Umbilical cord (tissue), 2 donors: Measurements from ENCODE around the gene ATP6V0A4. TPM values are rescaled to one million over a fixed set of nuclear protein-coding genes. Genes with fewer than 3 reads are reported as not detected.
"Not testable (repeated sequence)": the region's sequence is repeated elsewhere in the genome, so short reads cannot be mapped to it uniquely, and the experiment has no call there.

Experiments used
- DNase-seq: peaks from one replicate; pipeline ENCODE4 v3.0.0-alpha.2; 2015; ENCODE audit warnings: low spot score
- total RNA-seq: library from RNA; depleted of rRNA; stranded (reverse); fragments of >200 nt; gene quantifications from one replicate; pipeline ENCODE4 v1.2.3, GENCODE V29; 2014; ENCODE audit warnings: low replicate concordance; ENCODE audit not compliant: insufficient read depth

ATP6V0A4 gene
- total RNA-seq, 1 donor from 2014 or later, result 7.7 TPM

GRCh38 chr7:138804618-138805017, 6.6 kb upstream of the ATP6V0A4 start:
- DNase-seq, result no peak

GRCh38 chr7:138802706-138803105, 4.7 kb upstream of the ATP6V0A4 start:
- no peak for DNase-seq

DNA sequence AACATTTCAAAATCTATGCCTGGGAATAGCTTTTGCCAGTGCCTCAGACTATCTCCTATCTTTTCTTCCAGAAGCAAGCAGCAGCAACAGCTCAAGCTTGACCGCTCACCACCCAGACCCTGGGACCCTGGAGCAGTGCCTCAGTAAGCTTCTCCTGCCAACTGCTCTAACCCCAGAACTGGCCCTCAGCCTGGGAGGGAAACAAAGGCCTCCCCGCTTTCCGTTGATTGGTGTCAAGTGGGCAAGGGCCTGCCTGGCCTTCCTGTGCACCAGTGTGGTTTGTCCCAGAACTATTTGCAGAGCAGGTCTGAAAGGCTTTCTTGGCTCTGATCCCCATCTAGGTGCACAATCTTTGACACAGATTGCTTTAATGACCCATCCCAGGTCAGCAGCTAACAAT, 3.3 kb upstream of the ATP6V0A4 start:
- DNase-seq, result no peak

- no peak for DNase-seq
Measured at GRCh38 chr7:138799336-138800000, 1.5 kb upstream of the ATP6V0A4 start.

GRCh38 chr7:138798836-138799235, 840 bp upstream of the ATP6V0A4 start:
- DNase-seq, result no peak

DNA sequence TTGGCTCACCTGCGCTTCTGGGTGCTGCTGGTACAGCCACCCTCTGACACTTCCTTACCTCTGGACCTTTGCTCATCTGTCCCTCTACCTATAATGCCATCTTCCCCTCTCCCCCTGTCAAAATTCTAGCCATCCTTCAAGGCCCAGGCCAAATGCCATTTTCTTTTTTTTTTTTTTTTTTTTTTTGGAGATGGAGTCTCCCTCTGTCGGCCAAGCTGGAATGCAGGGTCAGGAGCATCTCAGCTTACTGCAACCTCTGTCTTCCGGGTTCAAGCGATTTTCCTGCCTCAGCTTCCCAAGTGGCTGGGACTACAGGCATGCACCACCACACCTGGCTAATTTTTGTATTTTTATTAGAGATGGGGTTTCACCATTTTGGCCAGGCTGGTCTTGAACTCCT, 950 bp downstream of the ATP6V0A4 start:
- not testable (repeated sequence) for DNase-seq

- DNase-seq, result no peak
Measured at GRCh38 chr7:138796038-138796615, 1.9 kb downstream of the ATP6V0A4 start.

- DNase-seq, result peak; percentile 17
Measured at GRCh38 chr7:138785587-138786437, 12.2 kb downstream of the ATP6V0A4 start.

DNA sequence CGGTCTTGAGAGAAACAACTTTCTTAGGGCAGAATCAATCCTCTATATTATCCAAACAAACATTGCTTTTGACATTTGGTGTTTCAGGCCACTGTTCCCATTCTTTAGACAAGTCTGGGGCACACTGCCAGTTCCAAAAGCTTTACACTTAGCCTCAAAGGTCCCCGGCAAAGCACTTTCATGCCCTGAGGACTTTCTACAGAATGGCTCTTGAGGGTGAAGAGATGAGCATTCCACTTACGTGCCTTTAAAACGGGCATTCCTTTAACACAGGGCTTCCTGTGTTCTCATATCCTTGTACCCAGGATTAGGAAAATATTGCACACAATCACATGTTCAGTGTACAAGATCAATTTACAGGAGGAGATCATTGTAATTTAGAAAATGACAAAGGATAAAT, 13.3 kb downstream of the ATP6V0A4 start:
- no peak for DNase-seq

GRCh38 chr7:138781004-138781403, 17.0 kb downstream of the ATP6V0A4 start:
- DNase-seq, result no peak

GRCh38 chr7:138776166-138776833, 21.7 kb downstream of the ATP6V0A4 start:
- DNase-seq, result no peak

- DNase-seq, result no peak
Measured at GRCh38 chr7:138773817-138774216, 24.2 kb downstream of the ATP6V0A4 start.

- no peak for DNase-seq
Measured at GRCh38 chr7:138773176-138773575, 24.8 kb downstream of the ATP6V0A4 start.

GRCh38 chr7:138770904-138771303, 27.1 kb downstream of the ATP6V0A4 start:
- DNase-seq, result no peak

DNA sequence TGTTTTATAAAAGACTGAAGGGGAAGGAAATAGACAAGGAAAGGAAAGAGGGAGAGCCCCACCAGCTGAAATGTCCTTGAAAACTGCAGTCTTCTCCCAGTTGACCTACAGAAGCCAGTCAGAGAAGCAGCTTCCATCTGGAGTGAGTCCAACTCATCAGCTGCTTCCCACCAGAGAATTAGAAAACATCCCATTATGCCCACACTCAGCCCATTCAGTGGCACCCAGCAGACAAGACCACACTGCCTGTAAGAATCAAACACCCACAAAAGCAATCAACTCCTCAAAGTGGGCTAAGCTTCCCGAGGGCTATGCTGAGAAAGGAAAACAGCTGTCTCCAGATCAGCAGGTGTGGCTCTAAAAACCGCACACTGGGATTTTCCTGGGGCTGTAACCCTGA, 29.8 kb downstream of the ATP6V0A4 start:
- DNase-seq, result no peak

DNA sequence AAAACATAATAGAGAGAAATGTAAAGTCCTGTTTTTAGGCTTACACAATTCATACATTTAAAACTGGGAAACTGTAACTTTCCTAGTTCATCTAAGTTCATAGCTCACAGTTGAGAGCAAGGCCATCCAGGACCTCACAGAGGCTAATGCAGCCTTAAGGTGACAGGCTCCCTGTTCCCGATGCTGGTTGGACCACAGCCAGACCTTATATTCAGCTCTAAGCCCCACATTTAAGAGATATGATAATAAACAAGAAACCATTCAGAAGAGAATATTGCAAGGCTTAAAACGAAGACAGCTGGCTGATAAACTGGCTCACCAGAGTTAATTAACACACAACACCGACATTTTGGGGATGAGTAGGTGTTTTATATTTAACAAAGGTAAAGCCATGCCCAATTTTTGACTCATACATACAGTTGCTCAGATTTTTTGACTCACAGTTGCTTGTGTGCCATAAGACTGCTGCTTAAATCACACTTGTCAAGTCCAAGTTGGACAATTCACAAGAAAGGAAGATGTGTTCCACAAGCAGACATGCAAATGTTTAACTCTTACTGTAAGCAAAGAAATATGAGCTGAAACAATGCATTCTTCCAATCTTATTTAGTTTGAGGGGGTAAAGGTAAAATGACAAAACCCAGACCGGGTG, 41.3 kb downstream of the ATP6V0A4 start:
- no peak for DNase-seq

GRCh38 chr7:138755842-138756590, 42.0 kb downstream of the ATP6V0A4 start:
- DNase-seq, result no peak

DNA sequence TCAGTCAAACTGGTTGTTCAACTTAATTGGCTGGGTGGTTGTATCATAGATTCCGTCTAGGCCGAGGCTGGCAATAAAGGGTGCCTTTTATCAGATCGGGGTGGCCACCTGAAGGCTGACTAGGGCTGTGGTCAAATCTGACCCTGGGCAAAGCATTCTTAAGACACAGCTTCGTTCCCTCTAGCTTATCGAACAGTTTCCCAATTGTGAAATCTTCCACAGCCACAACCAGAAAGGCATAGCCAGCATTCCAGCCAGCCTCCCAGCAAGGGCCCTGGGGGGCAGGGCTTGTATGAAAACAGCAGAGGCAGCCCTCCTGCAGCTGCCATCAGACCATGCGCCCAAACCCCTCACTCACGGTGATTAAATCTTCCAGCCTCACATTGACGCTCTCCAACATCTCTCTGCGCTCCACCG, 42.7 kb downstream of the ATP6V0A4 start:
- DNase-seq, result no peak

DNA sequence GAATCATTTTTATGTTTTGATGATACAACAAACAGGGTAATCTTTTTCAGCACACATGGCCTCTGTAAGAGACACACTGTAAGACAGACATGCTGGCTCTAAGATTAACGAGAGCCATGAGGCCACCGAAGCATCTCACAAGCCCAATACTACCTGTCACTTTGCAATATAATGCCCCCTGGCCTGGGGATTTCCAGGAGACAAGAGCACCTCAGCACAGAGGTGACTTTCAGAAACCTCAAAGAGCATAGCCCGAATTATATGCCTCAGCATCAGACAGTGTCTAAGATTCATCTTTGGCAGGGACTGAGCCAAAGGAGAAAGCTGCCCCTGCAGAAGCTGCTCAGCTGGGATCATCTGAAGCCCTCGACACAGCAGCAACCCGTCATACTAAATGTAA, 44.4 kb downstream of the ATP6V0A4 start:
- no peak for DNase-seq

GRCh38 chr7:138753150-138753518, 44.9 kb downstream of the ATP6V0A4 start:
- no peak for DNase-seq
